Measurements from ENCODE around the gene ZNF276.
"Not testable (repeated sequence)": the region's sequence is repeated elsewhere in the genome, so short reads cannot be mapped to it uniquely, and the experiment has no call there.

The ZNF276 gene

DNA sequence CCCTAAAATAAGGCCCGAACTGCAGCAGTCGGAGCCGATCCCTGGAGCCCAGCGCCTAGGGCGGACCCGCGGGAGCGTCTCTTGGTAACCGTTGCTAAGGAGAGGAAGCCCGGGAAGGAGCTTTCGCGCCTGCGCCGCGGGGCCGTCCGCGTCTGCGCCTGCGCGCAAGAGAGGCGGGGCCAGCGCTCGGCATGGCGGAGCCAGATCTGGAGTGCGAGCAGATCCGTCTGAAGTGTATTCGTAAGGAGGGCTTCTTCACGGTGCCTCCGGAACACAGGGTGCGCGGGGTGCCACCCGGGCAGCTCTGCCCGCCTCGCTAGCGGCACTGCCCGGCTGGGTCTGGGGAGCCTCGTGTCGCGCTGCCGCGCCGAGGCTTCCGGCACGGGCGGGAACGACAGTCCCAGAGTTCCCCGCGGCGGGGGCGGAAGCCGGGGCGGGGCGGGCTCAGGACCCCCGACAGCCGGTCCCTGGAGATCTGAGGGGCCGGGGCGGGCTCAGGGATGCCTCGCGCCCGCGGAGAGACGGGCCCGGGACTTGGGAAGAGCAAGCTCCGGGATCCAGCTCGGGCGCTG is 34.7 kb upstream of the ZNF276 start, which contains the start of gene CDK10:
Gene CDK10 (plus strand): TSS at position 170 of the 572 bp plus-strand sequence. CDS start 22 bp downstream, at position 192.
- peak; percentile 94 for DNase-seq
- peak within 1 kb of the TSS; percentile 51 for H3K18ac ChIP-seq (ENCODE audit: low read length)
- peak within 1 kb of the TSS; percentile 89 for H3K4me2 ChIP-seq (ENCODE audit: low read length)
- no peak within 1 kb of the TSS for H2AK5ac ChIP-seq (ENCODE audit: low read length)
- peaks cover 5% of the 10 kb centered on the region for H3K36me3 ChIP-seq (ENCODE audit: control insufficient read depth, insufficient read depth, low read length)
- peak within 1 kb of the TSS; percentile 94 for H3K27ac ChIP-seq (ENCODE audit: low read depth, low read length)
- H3K56ac ChIP-seq (ENCODE audit: low read length) = peak within 1 kb of the TSS; percentile 100
- WGBS (ENCODE audit: extremely low coverage, insufficient coverage, low lambda C conversion rate) = no CpG with 5 or more reads among the region's 67 CpGs
- H3K23ac ChIP-seq (ENCODE audit: low read length) = peak within 1 kb of the TSS; percentile 72
- peaks cover 5% of the 10 kb centered on the region for H3K79me2 ChIP-seq (ENCODE audit: control insufficient read depth, insufficient read depth, low read length)
- H2BK15ac ChIP-seq (replicated peaks; ENCODE audit: low read depth) = no peak within 1 kb of the TSS
- no peak within 1 kb of the TSS for H4K5ac ChIP-seq (ENCODE audit: low read length)
- no peaks in the 10 kb centered on the region for H3K27me3 ChIP-seq (ENCODE audit: insufficient read depth, low read length, poor library complexity)
- peak within 1 kb of the TSS; percentile 57 for H4K8ac ChIP-seq (ENCODE audit: low read depth, low read length)
- H3K4ac ChIP-seq (ENCODE audit: low read depth, low read length) = peak within 1 kb of the TSS; percentile 66
- H2BK120ac ChIP-seq (ENCODE audit: low read depth, low read length) = no peak within 1 kb of the TSS
- H3K79me1 ChIP-seq (ENCODE audit: low read length) = peaks cover 7% of the 10 kb centered on the region
- peaks cover 2% of the 10 kb centered on the region for H3K4me1 ChIP-seq (ENCODE audit: control insufficient read depth, low read depth, low read length)
- peak within 1 kb of the TSS; percentile 93 for H3K9ac ChIP-seq (ENCODE audit: low read length)
- peak within 1 kb of the TSS; percentile 86 for H3K4me3 ChIP-seq (ENCODE audit: low read length)
- peak within 1 kb of the TSS; percentile 94 for H2BK5ac ChIP-seq (ENCODE audit: low read length)

DNA sequence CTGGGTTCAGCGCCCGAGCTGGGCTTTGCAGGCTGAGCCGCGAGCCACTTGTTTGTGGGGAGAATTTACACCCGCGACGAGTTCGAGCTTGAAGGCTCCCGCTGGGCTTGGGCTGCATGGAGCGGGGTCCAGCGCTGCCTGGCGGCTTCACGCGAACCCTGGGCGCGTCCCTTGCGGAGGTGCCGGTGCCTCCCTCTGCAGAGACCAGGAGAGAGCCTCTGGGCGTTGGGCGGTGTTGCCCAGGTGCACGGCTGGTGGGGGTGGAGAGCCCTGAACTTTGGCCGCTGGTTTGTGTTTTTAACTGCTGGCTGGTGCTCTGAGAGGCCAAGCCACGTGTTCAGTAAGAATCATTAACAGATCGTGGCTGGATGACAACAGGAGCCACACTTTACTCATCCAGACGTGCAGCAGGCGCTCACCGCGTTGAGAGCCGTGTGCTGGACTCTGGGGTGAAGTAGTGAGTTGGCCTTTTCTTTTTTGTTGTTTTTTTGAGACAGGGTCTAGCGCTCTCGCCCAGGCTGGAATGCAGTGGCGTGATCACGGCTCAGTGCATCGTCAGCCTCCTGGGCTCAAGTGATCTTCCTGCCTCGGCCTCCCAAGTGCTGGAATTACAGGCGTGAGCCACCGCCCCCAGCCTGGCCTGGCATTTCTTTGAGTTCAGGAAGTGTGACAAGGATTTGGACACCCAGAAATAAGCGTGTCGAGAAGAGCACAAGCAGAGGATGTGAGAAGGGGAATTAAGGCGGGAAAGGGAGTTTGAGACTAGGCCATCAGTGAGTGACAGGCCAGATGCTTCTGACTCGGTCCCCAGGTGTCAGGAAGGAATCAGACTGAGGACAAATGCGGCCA is 34.0 kb upstream of the ZNF276 start:
- no peak overlapping the region for H2AK5ac ChIP-seq (ENCODE audit: low read length)
- WGBS (ENCODE audit: extremely low coverage, insufficient coverage, low lambda C conversion rate) = no CpG with 5 or more reads among the region's 42 CpGs
- H2BK15ac ChIP-seq (replicated peaks; ENCODE audit: low read depth) = no peak overlapping the region
- H3K23ac ChIP-seq (ENCODE audit: low read length) = peak overlapping the region; percentile 72
- H3K4me3 ChIP-seq (ENCODE audit: low read length) = peak overlapping the region; percentile 70
- H3K9ac ChIP-seq (ENCODE audit: low read length) = peak overlapping the region; percentile 93
- H4K8ac ChIP-seq (ENCODE audit: low read depth, low read length) = no peak overlapping the region
- H3K27me3 ChIP-seq (ENCODE audit: insufficient read depth, low read length, poor library complexity) = no peaks in the 10 kb centered on the region
- H3K4ac ChIP-seq (ENCODE audit: low read depth, low read length) = peak overlapping the region; percentile 66
- H4K5ac ChIP-seq (ENCODE audit: low read length) = no peak overlapping the region
- H2BK5ac ChIP-seq (ENCODE audit: low read length) = peak overlapping the region; percentile 84
- H3K79me1 ChIP-seq (ENCODE audit: low read length) = peaks cover 7% of the 10 kb centered on the region
- peaks cover 4% of the 10 kb centered on the region for H3K36me3 ChIP-seq (ENCODE audit: control insufficient read depth, insufficient read depth, low read length)
- DNase-seq = peak; percentile 69
- peak overlapping the region; percentile 89 for H3K56ac ChIP-seq (ENCODE audit: low read length)
- peaks cover 5% of the 10 kb centered on the region for H3K79me2 ChIP-seq (ENCODE audit: control insufficient read depth, insufficient read depth, low read length)
- peak overlapping the region; percentile 51 for H3K27ac ChIP-seq (ENCODE audit: low read depth, low read length)
- H3K4me2 ChIP-seq (ENCODE audit: low read length) = peak overlapping the region; percentile 89
- H3K18ac ChIP-seq (ENCODE audit: low read length) = no peak overlapping the region
- H2BK120ac ChIP-seq (ENCODE audit: low read depth, low read length) = no peak overlapping the region
- peaks cover 2% of the 10 kb centered on the region for H3K4me1 ChIP-seq (ENCODE audit: control insufficient read depth, low read depth, low read length)

DNA sequence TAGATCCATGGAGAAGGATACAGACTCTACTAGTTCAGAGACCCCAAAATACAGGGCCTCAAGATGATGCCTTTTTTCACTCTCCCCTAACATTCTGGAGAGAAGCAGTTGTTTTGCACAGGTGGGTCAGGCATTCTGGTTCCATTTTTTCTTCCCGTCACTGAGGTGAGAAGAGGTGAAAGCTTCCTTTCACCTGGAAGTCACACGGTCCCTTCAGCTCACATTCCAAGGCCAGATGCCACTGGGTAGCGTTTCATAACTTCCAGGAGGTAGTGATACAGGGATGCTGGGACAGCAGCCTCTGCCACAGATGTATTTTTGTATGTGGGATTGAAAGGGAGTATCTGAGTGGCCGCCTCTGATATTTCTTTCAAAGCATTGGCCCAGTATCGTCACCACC is 32.9 kb upstream of the ZNF276 start:
- Histone ChIP-seq H3K18ac (ENCODE audit: low read length) (no peak overlapping the region), H2AK5ac (ENCODE audit: low read length) (no peak overlapping the region), H3K27me3 (ENCODE audit: insufficient read depth, low read length, poor library complexity) (no peaks in the 10 kb centered on the region), H3K79me2 (ENCODE audit: control insufficient read depth, insufficient read depth, low read length) (peaks cover 5% of the 10 kb centered on the region), H3K4ac (ENCODE audit: low read depth, low read length) (no peak overlapping the region), H3K9ac (ENCODE audit: low read length) (no peak overlapping the region), H3K4me2 (ENCODE audit: low read length) (no peak overlapping the region), H4K5ac (ENCODE audit: low read length) (no peak overlapping the region), H3K4me1 (ENCODE audit: control insufficient read depth, low read depth, low read length) (peaks cover 2% of the 10 kb centered on the region), H3K27ac (ENCODE audit: low read depth, low read length) (no peak overlapping the region), H3K23ac (ENCODE audit: low read length) (no peak overlapping the region), H2BK5ac (ENCODE audit: low read length) (no peak overlapping the region), H3K36me3 (ENCODE audit: control insufficient read depth, insufficient read depth, low read length) (peaks cover 6% of the 10 kb centered on the region), H3K79me1 (ENCODE audit: low read length) (peaks cover 7% of the 10 kb centered on the region), H3K4me3 (ENCODE audit: low read length) (no peak overlapping the region), H4K8ac (ENCODE audit: low read depth, low read length) (no peak overlapping the region), H2BK15ac (replicated peaks; ENCODE audit: low read depth) (no peak overlapping the region), H2BK120ac (ENCODE audit: low read depth, low read length) (no peak overlapping the region), H3K56ac (ENCODE audit: low read length) (no peak overlapping the region)
- WGBS (ENCODE audit: extremely low coverage, insufficient coverage, low lambda C conversion rate) = no CpG with 5 or more reads among the region's 5 CpGs
- DNase-seq = no peak

DNA sequence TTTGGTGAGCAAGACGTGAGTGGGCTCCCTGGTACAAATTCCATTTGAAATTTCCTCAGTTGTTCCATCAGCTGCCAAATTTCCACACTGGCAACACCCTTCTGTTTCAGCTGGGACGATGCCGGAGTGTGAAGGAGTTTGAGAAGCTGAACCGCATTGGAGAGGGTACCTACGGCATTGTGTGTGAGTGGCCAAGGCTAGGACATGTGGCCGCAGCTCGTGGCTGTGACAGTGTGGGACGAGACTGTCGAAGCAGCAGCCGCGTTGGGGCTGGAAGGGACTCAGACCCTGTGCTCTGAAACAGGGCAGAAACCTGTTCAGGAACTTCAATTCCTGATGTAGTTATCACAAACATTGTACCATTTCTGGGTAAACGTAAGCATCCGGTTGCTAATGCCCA is 32.2 kb upstream of the ZNF276 start:
- no peak for DNase-seq
- H3K4me1 ChIP-seq (ENCODE audit: control insufficient read depth, low read depth, low read length) = peaks cover 2% of the 10 kb centered on the region
- H3K23ac ChIP-seq (ENCODE audit: low read length) = no peak overlapping the region
- no peak overlapping the region for H2BK15ac ChIP-seq (replicated peaks; ENCODE audit: low read depth)
- H2AK5ac ChIP-seq (ENCODE audit: low read length) = no peak overlapping the region
- H3K36me3 ChIP-seq (ENCODE audit: control insufficient read depth, insufficient read depth, low read length) = peaks cover 8% of the 10 kb centered on the region
- H3K79me2 ChIP-seq (ENCODE audit: control insufficient read depth, insufficient read depth, low read length) = peaks cover 5% of the 10 kb centered on the region
- peaks cover 7% of the 10 kb centered on the region for H3K79me1 ChIP-seq (ENCODE audit: low read length)
- H3K4me2 ChIP-seq (ENCODE audit: low read length) = no peak overlapping the region
- H3K27ac ChIP-seq (ENCODE audit: low read depth, low read length) = no peak overlapping the region
- H2BK5ac ChIP-seq (ENCODE audit: low read length) = no peak overlapping the region
- no peak overlapping the region for H4K8ac ChIP-seq (ENCODE audit: low read depth, low read length)
- H3K18ac ChIP-seq (ENCODE audit: low read length) = no peak overlapping the region
- no peak overlapping the region for H3K4ac ChIP-seq (ENCODE audit: low read depth, low read length)
- no peak overlapping the region for H3K56ac ChIP-seq (ENCODE audit: low read length)
- no peak overlapping the region for H4K5ac ChIP-seq (ENCODE audit: low read length)
- H2BK120ac ChIP-seq (ENCODE audit: low read depth, low read length) = no peak overlapping the region
- H3K27me3 ChIP-seq (ENCODE audit: insufficient read depth, low read length, poor library complexity) = no peaks in the 10 kb centered on the region
- H3K4me3 ChIP-seq (ENCODE audit: low read length) = no peak overlapping the region
- no peak overlapping the region for H3K9ac ChIP-seq (ENCODE audit: low read length)
- no CpG with 5 or more reads among the region's 13 CpGs for WGBS (ENCODE audit: extremely low coverage, insufficient coverage, low lambda C conversion rate)

DNA sequence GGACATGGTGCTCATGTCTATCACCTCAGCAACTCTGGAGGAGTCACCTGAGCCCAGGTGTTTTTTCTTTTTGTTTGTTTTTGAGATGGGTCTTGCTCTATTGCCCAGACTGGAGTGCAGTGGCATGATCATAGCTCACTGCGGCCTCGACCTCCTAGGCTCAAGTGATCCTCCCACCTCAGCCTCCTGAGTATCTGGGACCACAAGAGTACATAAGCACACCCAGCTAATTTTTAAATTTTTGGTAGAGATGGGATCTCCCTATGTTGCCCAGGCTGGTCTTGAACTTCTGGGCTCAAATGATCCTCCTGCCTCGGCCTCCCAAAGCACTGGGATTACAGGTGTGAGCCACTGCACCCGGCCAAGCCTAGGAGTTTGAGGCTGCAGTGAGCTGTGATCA is 31.7 kb upstream of the ZNF276 start:
- not testable (repeated sequence) for H3K27ac ChIP-seq (ENCODE audit: low read depth, low read length); H3K18ac ChIP-seq (ENCODE audit: low read length); H3K56ac ChIP-seq (ENCODE audit: low read length); H3K4ac ChIP-seq (ENCODE audit: low read depth, low read length); H2AK5ac ChIP-seq (ENCODE audit: low read length); H2BK120ac ChIP-seq (ENCODE audit: low read depth, low read length); H3K27me3 ChIP-seq (ENCODE audit: insufficient read depth, low read length, poor library complexity); H3K4me1 ChIP-seq (ENCODE audit: control insufficient read depth, low read depth, low read length); DNase-seq; H3K9ac ChIP-seq (ENCODE audit: low read length); H2BK5ac ChIP-seq (ENCODE audit: low read length); H3K79me2 ChIP-seq (ENCODE audit: control insufficient read depth, insufficient read depth, low read length); H4K5ac ChIP-seq (ENCODE audit: low read length); H3K4me2 ChIP-seq (ENCODE audit: low read length); H3K23ac ChIP-seq (ENCODE audit: low read length); H2BK15ac ChIP-seq (replicated peaks; ENCODE audit: low read depth); H4K8ac ChIP-seq (ENCODE audit: low read depth, low read length); H3K79me1 ChIP-seq (ENCODE audit: low read length); H3K4me3 ChIP-seq (ENCODE audit: low read length)
- H3K36me3 ChIP-seq (ENCODE audit: control insufficient read depth, insufficient read depth, low read length) = peaks cover 10% of the 10 kb centered on the region
- no CpG with 5 or more reads among the region's 4 CpGs for WGBS (ENCODE audit: extremely low coverage, insufficient coverage, low lambda C conversion rate)

Data from mesendoderm (in vitro differentiated cells).